ENCODE data around the gene PLPP3. TPM values are rescaled to one million over a fixed set of nuclear protein-coding genes. Genes with fewer than 3 reads are reported as not detected.

The PLPP3 gene
- total and polyA plus RNA-seq, 9 of the 15 experiments (the other 6 are each of a cell fraction or from before 2014, with no cell fraction given) = 0.07 to 0.54 (median 0.20) TPM

DNA sequence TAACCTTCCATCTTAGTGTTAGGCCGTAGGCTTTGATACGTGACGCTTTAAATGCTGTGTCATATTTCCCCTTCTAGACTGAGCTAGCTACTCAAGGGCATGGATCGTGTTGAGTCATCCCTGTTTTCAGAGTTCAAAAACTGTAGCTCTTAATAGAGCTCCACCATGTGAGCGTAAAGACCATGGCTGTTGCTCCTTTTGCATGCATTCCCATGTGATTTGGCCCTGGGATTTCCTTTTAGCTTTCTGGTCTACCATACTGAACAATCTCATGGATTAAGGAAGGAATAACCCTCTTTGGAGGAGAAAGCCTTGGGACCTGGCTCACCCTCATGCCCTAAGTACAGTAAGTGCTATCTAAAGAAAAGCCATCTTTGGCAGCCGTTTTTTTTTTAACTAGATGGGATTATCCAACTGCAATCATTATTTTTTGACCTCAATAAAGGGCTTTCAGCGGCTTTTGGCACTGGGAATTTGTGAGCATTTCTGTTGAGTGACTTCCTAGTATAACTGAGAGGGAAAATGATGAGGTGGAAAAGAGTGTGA lies 76.6 kb downstream of the PLPP3 start (continued):
- TF ChIP-seq TAF9B (IDR thresholded peaks at IDR 0.05; ENCODE audit: partially characterized antibody) (peak; percentile 41), MCM5 (IDR thresholded peaks at IDR 0.05; ENCODE audit: low read depth) (no peak), RBBP5 (IDR thresholded peaks at IDR 0.05; ENCODE audit: borderline replicate concordance, insufficient read depth, low read length, poor library complexity, severe bottlenecking) (no peak), ARNT (IDR thresholded peaks at IDR 0.05) (peak in 1 of 2 experiments; percentile 71; a peak in 1 of 4 replicates), BMI1 (IDR thresholded peaks at IDR 0.05; ENCODE audit: low read length) (no peak), GTF2F1 (IDR thresholded peaks at IDR 0.05; ENCODE audit: low read depth, low read length) (no peak), NFE2L1 (tag; IDR thresholded peaks at IDR 0.05; ENCODE audit: borderline replicate concordance, low read depth) (peak; percentile 93), TSC22D4 (tag; IDR thresholded peaks at IDR 0.05) (no peak), ZNF79 (CRISPR knock-in tag; IDR thresholded peaks at IDR 0.05; ENCODE audit: low read depth) (0 out of 2 replicates have a peak, but pooled peaks have one; percentile 17), ZBTB17 (CRISPR knock-in tag; IDR thresholded peaks at IDR 0.05) (no peak), NBN (IDR thresholded peaks at IDR 0.05; ENCODE audit: low read depth) (no peak), CCNT2 (IDR thresholded peaks at IDR 0.05; ENCODE audit: borderline replicate concordance, extremely low read depth, insufficient read length, low read depth, low read length) (no peak), PTRF (tag; IDR thresholded peaks at IDR 0.05) (peak; percentile 79), HDAC8 (tag; IDR thresholded peaks at IDR 0.05) (peak; percentile 68; the same call in 1 of the 2 replicates), NR4A1 (CRISPR knock-in tag; IDR thresholded peaks at IDR 0.05) (no peak), NR4A1 (tag; IDR thresholded peaks at IDR 0.05) (peak; percentile 95), POLR2H (tag; IDR thresholded peaks at IDR 0.05; ENCODE audit: low read depth) (peak; percentile 42), RBM17 (IDR thresholded peaks at IDR 0.05; ENCODE audit: borderline replicate concordance, low read depth, low read length) (no peak)
- TF ChIP-seq, protein P1, sequence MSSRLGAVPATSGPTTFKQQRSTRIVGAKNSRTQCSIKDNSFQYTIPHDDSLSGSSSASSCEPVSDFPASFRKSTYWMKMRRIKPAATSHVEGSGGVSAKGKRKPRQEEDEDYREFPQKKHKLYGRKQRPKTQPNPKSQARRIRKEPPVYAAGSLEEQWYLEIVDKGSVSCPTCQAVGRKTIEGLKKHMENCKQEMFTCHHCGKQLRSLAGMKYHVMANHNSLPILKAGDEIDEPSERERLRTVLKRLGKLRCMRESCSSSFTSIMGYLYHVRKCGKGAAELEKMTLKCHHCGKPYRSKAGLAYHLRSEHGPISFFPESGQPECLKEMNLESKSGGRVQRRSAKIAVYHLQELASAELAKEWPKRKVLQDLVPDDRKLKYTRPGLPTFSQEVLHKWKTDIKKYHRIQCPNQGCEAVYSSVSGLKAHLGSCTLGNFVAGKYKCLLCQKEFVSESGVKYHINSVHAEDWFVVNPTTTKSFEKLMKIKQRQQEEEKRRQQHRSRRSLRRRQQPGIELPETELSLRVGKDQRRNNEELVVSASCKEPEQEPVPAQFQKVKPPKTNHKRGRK (tag; IDR thresholded peaks at IDR 0.05) = no peak
- TF ChIP-seq, protein P2, sequence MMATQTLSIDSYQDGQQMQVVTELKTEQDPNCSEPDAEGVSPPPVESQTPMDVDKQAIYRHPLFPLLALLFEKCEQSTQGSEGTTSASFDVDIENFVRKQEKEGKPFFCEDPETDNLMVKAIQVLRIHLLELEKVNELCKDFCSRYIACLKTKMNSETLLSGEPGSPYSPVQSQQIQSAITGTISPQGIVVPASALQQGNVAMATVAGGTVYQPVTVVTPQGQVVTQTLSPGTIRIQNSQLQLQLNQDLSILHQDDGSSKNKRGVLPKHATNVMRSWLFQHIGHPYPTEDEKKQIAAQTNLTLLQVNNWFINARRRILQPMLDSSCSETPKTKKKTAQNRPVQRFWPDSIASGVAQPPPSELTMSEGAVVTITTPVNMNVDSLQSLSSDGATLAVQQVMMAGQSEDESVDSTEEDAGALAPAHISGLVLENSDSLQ (IDR thresholded peaks at IDR 0.05) = no peak
- TF ChIP-seq, protein P3, sequence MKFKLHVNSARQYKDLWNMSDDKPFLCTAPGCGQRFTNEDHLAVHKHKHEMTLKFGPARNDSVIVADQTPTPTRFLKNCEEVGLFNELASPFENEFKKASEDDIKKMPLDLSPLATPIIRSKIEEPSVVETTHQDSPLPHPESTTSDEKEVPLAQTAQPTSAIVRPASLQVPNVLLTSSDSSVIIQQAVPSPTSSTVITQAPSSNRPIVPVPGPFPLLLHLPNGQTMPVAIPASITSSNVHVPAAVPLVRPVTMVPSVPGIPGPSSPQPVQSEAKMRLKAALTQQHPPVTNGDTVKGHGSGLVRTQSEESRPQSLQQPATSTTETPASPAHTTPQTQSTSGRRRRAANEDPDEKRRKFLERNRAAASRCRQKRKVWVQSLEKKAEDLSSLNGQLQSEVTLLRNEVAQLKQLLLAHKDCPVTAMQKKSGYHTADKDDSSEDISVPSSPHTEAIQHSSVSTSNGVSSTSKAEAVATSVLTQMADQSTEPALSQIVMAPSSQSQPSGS (CRISPR knock-in tag; IDR thresholded peaks at IDR 0.05) = no peak
- TF ChIP-seq, protein P4, sequence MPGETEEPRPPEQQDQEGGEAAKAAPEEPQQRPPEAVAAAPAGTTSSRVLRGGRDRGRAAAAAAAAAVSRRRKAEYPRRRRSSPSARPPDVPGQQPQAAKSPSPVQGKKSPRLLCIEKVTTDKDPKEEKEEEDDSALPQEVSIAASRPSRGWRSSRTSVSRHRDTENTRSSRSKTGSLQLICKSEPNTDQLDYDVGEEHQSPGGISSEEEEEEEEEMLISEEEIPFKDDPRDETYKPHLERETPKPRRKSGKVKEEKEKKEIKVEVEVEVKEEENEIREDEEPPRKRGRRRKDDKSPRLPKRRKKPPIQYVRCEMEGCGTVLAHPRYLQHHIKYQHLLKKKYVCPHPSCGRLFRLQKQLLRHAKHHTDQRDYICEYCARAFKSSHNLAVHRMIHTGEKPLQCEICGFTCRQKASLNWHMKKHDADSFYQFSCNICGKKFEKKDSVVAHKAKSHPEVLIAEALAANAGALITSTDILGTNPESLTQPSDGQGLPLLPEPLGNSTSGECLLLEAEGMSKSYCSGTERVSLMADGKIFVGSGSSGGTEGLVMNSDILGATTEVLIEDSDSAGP (CRISPR knock-in tag; IDR thresholded peaks at IDR 0.05) = no peak
